CD14-positive monocyte (primary cell): Measurements from ENCODE around the gene PGM5. TPM values are rescaled to one million over a fixed set of nuclear protein-coding genes. Genes with fewer than 3 reads are reported as not detected.
A peak's percentile ranks its signal among the peaks of the same experiment; 100 is the strongest.

Source experiments
- DNase-seq, 3 donors: peaks; one replicate each; pipeline ENCODE4 v3.0.0-alpha.2; 2011 to 2022
- H2AFZ ChIP-seq: 2 replicates; pipeline ENCODE4 v1.6.0; 2012; ENCODE audit warnings: mild to moderate bottlenecking, low read depth, low read length, inconsistent platforms; ENCODE audit not compliant: insufficient read depth, poor library complexity, severe bottlenecking
- H3K27ac ChIP-seq, 2 donors: 1 replicate in 1 of 2; 2 replicates in 1 of 2; pipeline ENCODE4 v1.5.1; 2012 to 2013; ENCODE audit warnings: low read length in 2 of 2, control low read depth in 1 of 2, inconsistent platforms in 1 of 2, low read depth in 1 of 2, mild to moderate bottlenecking in 1 of 2
- H3K27me3 ChIP-seq, 2 donors: one replicate each; pipeline versions ENCODE4 v1.6.0 to v1.6.1; 2011 to 2013; ENCODE audit warnings: low read length in 2 of 2; ENCODE audit not compliant: control insufficient read depth in 2 of 2, insufficient read depth in 2 of 2
- H3K36me3 ChIP-seq, 2 donors: replicated peaks in 1 of 2; 1 replicate in 1 of 2; 2 replicates in 1 of 2; pipeline versions ENCODE4 v1.5.1 to v1.6.1; 2012 to 2013; ENCODE audit warnings: low read length in 2 of 2, control low read depth in 1 of 2, inconsistent platforms in 1 of 2, mild to moderate bottlenecking in 1 of 2; ENCODE audit not compliant: insufficient read depth in 2 of 2, control insufficient read depth in 1 of 2
- H3K4me1 ChIP-seq, 2 donors: 1 replicate in 1 of 2; 2 replicates in 1 of 2; pipeline versions ENCODE4 v1.5.1 to v1.6.1; 2012 to 2013; ENCODE audit warnings: low read length in 2 of 2, control low read depth in 1 of 2, inconsistent platforms in 1 of 2, mild to moderate bottlenecking in 1 of 2, moderate library complexity in 1 of 2; ENCODE audit not compliant: insufficient read depth in 2 of 2, control insufficient read depth in 1 of 2
- H3K4me2 ChIP-seq: replicated peaks from 2 replicates; pipeline ENCODE3; 2012; ENCODE audit warnings: low read length, moderate library complexity, mild to moderate bottlenecking; ENCODE audit not compliant: poor library complexity, severe bottlenecking; ENCODE audit errors: extremely low read depth
- H3K4me3 ChIP-seq, 3 experiments: fragments of 200-600 bp in 1 of 3; sonication (generic) in 1 of 3; replicated peaks in 1 of 3; 1 replicate in 2 of 3; 2 replicates in 1 of 3; pipeline ENCODE4 v1.5.1; 2011 to 2013; ENCODE audit warnings: low read length in 3 of 3, mild to moderate bottlenecking in 3 of 3, control low read depth in 2 of 3, low read depth in 2 of 3, inconsistent platforms in 1 of 3, moderate library complexity in 1 of 3
- H3K79me2 ChIP-seq: 2 replicates; pipeline ENCODE4 v1.6.0; 2012; ENCODE audit warnings: mild to moderate bottlenecking, control low read depth, inconsistent platforms, low read length, moderate library complexity; ENCODE audit not compliant: insufficient read depth
- H3K9ac ChIP-seq: 2 replicates; pipeline ENCODE4 v1.6.0; 2017; ENCODE audit warnings: low read length, mild to moderate bottlenecking; ENCODE audit not compliant: insufficient read depth, poor library complexity, severe bottlenecking
- H3K9me3 ChIP-seq, 2 donors: replicated peaks in 1 of 2; 1 replicate in 1 of 2; 2 replicates in 1 of 2; pipeline versions ENCODE4 v1.5.1 to v1.6.1; 2012 to 2013; ENCODE audit warnings: low read length in 2 of 2, control low read depth in 1 of 2; ENCODE audit not compliant: control insufficient read depth in 1 of 2, insufficient read depth in 1 of 2
- H4K20me1 ChIP-seq: 2 replicates; pipeline ENCODE4 v1.6.0; 2012; ENCODE audit warnings: mild to moderate bottlenecking, low read length, control low read depth, moderate library complexity; ENCODE audit not compliant: insufficient read depth
- H3K27ac Mint-ChIP-seq, 7 donors: one replicate each; pipeline ENCODE4 v1.8.0; 2020; ENCODE audit warnings: mild to moderate bottlenecking in 7 of 7, mixed read lengths in 7 of 7, moderate library complexity in 6 of 7, inconsistent platforms in 2 of 7
- H3K27me3 Mint-ChIP-seq, 3 donors: one replicate each; pipeline ENCODE4 v1.8.0; 2021 to 2022; ENCODE audit warnings: low read depth in 3 of 3, mild to moderate bottlenecking in 3 of 3, mixed read lengths in 3 of 3, moderate library complexity in 3 of 3, inconsistent platforms in 1 of 3
- H3K36me3 Mint-ChIP-seq, 2 donors: one replicate each; pipeline ENCODE4 v1.8.0; 2020; ENCODE audit warnings: mixed read lengths in 2 of 2, inconsistent platforms in 1 of 2, mild to moderate bottlenecking in 1 of 2
- H3K4me1 Mint-ChIP-seq: one replicate; pipeline ENCODE4 v1.8.0; 2020; ENCODE audit warnings: mild to moderate bottlenecking, mixed read lengths
- H3K4me3 Mint-ChIP-seq, 2 donors: one replicate each; pipeline ENCODE4 v1.8.0; 2020; ENCODE audit warnings: mild to moderate bottlenecking in 2 of 2, mixed read lengths in 2 of 2, moderate library complexity in 1 of 2
- H3K9me3 Mint-ChIP-seq, 7 donors: one replicate each; pipeline ENCODE4 v1.8.0; 2020 to 2022; ENCODE audit warnings: mixed read lengths in 7 of 7, mild to moderate bottlenecking in 6 of 7, moderate library complexity in 6 of 7, inconsistent platforms in 2 of 7
- CTCF ChIP-seq: fragments of 200-600 bp; IDR thresholded peaks from one replicate; pipeline ENCODE4 v1.8.0; 2022; ENCODE audit warnings: antibody characterized with exemption, mild to moderate bottlenecking
- WGBS: methylation state at CpG from one replicate; pipeline ENCODE4 v1.1.5; 2013; ENCODE audit warnings: missing lambda C conversion rate; ENCODE audit not compliant: insufficient coverage; 5-methylcytosine and 5-hydroxymethylcytosine counted together
- intact Hi-C, 2 donors: fragments of 100-400 bp; cut with micrococcal nuclease; formaldehyde crosslinking; loops; one replicate each; pipeline versions ENCODE4 v1.15.0 to v1.15.1; 2023
- polyA plus RNA-seq, 3 donors: library from polyadenylated mRNA; depleted of rRNA in 1 of 3; unstranded in 2 of 3; stranded (reverse) in 1 of 3; fragments of 300-500 nt in 2 of 3; fragments of >200 nt in 1 of 3; fragmentation: Illumina TruSeq in 2 of 3; gene quantifications; 1 replicate in 2 of 3; 2 replicates in 1 of 3; pipeline ENCODE4 v1.2.3, GENCODE V29; 2012 to 2021

Gene PGM5
- polyA plus RNA-seq, 3 donors, result 0.35 to 1.2 (median 1.1) TPM

- intact Hi-C loops, result no loop called here
- DNase-seq, result no peak
Observed at GRCh38 chr9:68548241-68548640, 191.8 kb downstream of the PGM5 start.

GRCh38 chr9:68551191-68551590 lies 194.8 kb downstream of the PGM5 start:
- H3K4me3 ChIP-seq, result peak overlapping the region in 2 of 3 experiments; percentile 25 to 44
- H3K4me1 ChIP-seq, result peaks cover 64 to 80% of the 10 kb centered on the region in 2 donors
- no peaks in the 10 kb centered on the region for H3K27me3 ChIP-seq
- peak overlapping the region; percentile 65 for H3K4me2 ChIP-seq
- no peak for TF ChIP-seq CTCF
- H3K36me3 ChIP-seq, result no peaks in the 10 kb centered on the region
- Mint-ChIP-seq H3K9me3 (peaks cover 0 to 3% (median 0%) of the 10 kb centered on the region in 7 donors), H3K36me3 (peaks cover 9 to 12% of the 10 kb centered on the region in 2 donors), H3K4me3 (peak overlapping the region; percentile 45 to 79), H3K27ac (peak overlapping the region; percentile 88 to 95 (median 92)), H3K4me1 (peaks cover 70% of the 10 kb centered on the region), H3K27me3 (no peaks in the 10 kb centered on the region)
- peak overlapping the region; percentile 75 to 87 for H3K27ac ChIP-seq
- peak overlapping the region; percentile 41 for H3K9ac ChIP-seq
- H2AFZ ChIP-seq, result peak overlapping the region; percentile 66
- H3K9me3 ChIP-seq, result no peaks in the 10 kb centered on the region
- no peaks in the 10 kb centered on the region for H4K20me1 ChIP-seq
- peak; percentile 55 to 70 (median 62) for DNase-seq
- intact Hi-C loops, result no loop called here
- no CpG with 5 or more reads among the region's 4 CpGs for WGBS
- H3K79me2 ChIP-seq, result peaks cover 16% of the 10 kb centered on the region

More at GRCh38 chr9:68548241-68548640, 191.8 kb downstream of the PGM5 start:
- H3K27ac Mint-ChIP-seq, result peak overlapping the region; percentile 98 to 99 (median 99)
- peak overlapping the region; percentile 74 for H3K4me2 ChIP-seq
- H3K4me1 Mint-ChIP-seq, result peaks cover 78% of the 10 kb centered on the region
- peaks cover 0 to 1% (median 0%) of the 10 kb centered on the region in 3 donors for H3K27me3 Mint-ChIP-seq
- H3K4me3 ChIP-seq, result peak overlapping the region in 1 of 3 experiments; percentile 64
- H3K36me3 Mint-ChIP-seq, result peaks cover 7 to 14% of the 10 kb centered on the region in 2 donors
- H3K9me3 Mint-ChIP-seq, result peaks cover 0 to 3% (median 0%) of the 10 kb centered on the region in 7 donors
- H3K9ac ChIP-seq, result peak overlapping the region; percentile 33
- no peaks in the 10 kb centered on the region for H3K36me3 ChIP-seq
- H3K27ac ChIP-seq, result peak overlapping the region; percentile 93 to 96
- no peaks in the 10 kb centered on the region for H4K20me1 ChIP-seq
- H3K9me3 ChIP-seq, result no peaks in the 10 kb centered on the region
- peak overlapping the region; percentile 65 for H2AFZ ChIP-seq
- peaks cover 16% of the 10 kb centered on the region for H3K79me2 ChIP-seq
- WGBS, result 0% methylated on average over 1 of the region's 3 CpGs
- peaks cover 66 to 86% of the 10 kb centered on the region in 2 donors for H3K4me1 ChIP-seq
- no peaks in the 10 kb centered on the region for H3K27me3 ChIP-seq
- no peak for TF ChIP-seq CTCF
- H3K4me3 Mint-ChIP-seq, result peak overlapping the region; percentile 51 to 85
